Astrocyte (in vitro differentiated cells and primary cell): ENCODE data around the gene PRR30. TPM values are rescaled to one million over a fixed set of nuclear protein-coding genes. Genes with fewer than 3 reads are reported as not detected.

Experiments
- DNase-seq: peaks from one replicate; pipeline ENCODE4 v3.0.0-alpha.2; 2010; ENCODE audit warnings: low read depth
- FAIRE-seq: peaks from 2 replicates; lab custom pipeline; 2011; peaks lifted over from hg19 to GRCh38; lab: Jason Lieb, UNC
- H2AFZ ChIP-seq: 2 replicates; pipeline ENCODE4 v1.6.0; 2012; ENCODE audit warnings: low read depth, low read length, inconsistent platforms
- H3K27ac ChIP-seq: 2 replicates; pipeline ENCODE4 v1.5.1; 2011; ENCODE audit warnings: low read depth, low read length, inconsistent platforms
- H3K27me3 ChIP-seq: 2 replicates; pipeline ENCODE4 v1.6.0; 2011; ENCODE audit warnings: low read length, inconsistent platforms; ENCODE audit not compliant: insufficient read depth
- H3K36me3 ChIP-seq: 2 replicates; pipeline ENCODE4 v1.5.1; 2011; ENCODE audit warnings: low read length, inconsistent platforms; ENCODE audit not compliant: insufficient read depth
- H3K4me1 ChIP-seq: 2 replicates; pipeline ENCODE4 v1.5.1; 2011; ENCODE audit warnings: low read length, inconsistent platforms; ENCODE audit not compliant: insufficient read depth
- H3K4me2 ChIP-seq: 2 replicates; pipeline ENCODE4 v1.6.0; 2012; ENCODE audit warnings: low read length, inconsistent platforms
- H3K4me3 ChIP-seq: 2 replicates; pipeline ENCODE4 v1.5.1; 2011; ENCODE audit warnings: low read depth, mild to moderate bottlenecking, low read length, inconsistent platforms; ENCODE audit not compliant: insufficient read depth
- H3K79me2 ChIP-seq: 2 replicates; pipeline ENCODE4 v1.6.0; 2012; ENCODE audit warnings: mild to moderate bottlenecking, low read length, inconsistent platforms; ENCODE audit not compliant: insufficient read depth
- H3K9ac ChIP-seq: 2 replicates; pipeline ENCODE4 v1.6.0; 2012; ENCODE audit warnings: mild to moderate bottlenecking, low read length, inconsistent platforms
- H3K9me3 ChIP-seq: 2 replicates; pipeline ENCODE4 v1.5.1; 2012; ENCODE audit warnings: low read depth, mild to moderate bottlenecking, low read length, inconsistent platforms; ENCODE audit not compliant: insufficient read depth
- H4K20me1 ChIP-seq: 2 replicates; pipeline ENCODE4 v1.6.0; 2012; ENCODE audit warnings: low read length, inconsistent platforms; ENCODE audit not compliant: insufficient read depth
- H3K27ac Mint-ChIP-seq: one replicate; pipeline ENCODE4 v1.8.0; 2021; ENCODE audit warnings: mild to moderate bottlenecking, mixed read lengths; ENCODE audit not compliant: unreplicated experiment
- H3K27me3 Mint-ChIP-seq: one replicate; pipeline ENCODE4 v1.8.0; 2021; ENCODE audit warnings: low read depth, mixed read lengths; ENCODE audit not compliant: unreplicated experiment
- H3K36me3 Mint-ChIP-seq: one replicate; pipeline ENCODE4 v1.8.0; 2021; ENCODE audit warnings: low read depth, mixed read lengths; ENCODE audit not compliant: unreplicated experiment
- H3K4me1 Mint-ChIP-seq: one replicate; pipeline ENCODE4 v1.8.0; 2021; ENCODE audit warnings: low read depth, mixed read lengths; ENCODE audit not compliant: unreplicated experiment
- H3K4me3 Mint-ChIP-seq: one replicate; pipeline ENCODE4 v1.8.0; 2021; ENCODE audit warnings: mild to moderate bottlenecking, moderate library complexity, mixed read lengths; ENCODE audit not compliant: unreplicated experiment
- H3K9me3 Mint-ChIP-seq: one replicate; pipeline ENCODE4 v1.8.0; 2021; ENCODE audit warnings: mild to moderate bottlenecking, mixed read lengths; ENCODE audit not compliant: unreplicated experiment
- EZH2 ChIP-seq: IDR thresholded peaks from 2 replicates; pipeline ENCODE4 v1.6.1; 2012; ENCODE audit warnings: mild to moderate bottlenecking, low read length, inconsistent platforms; ENCODE audit not compliant: insufficient read depth
- total RNA-seq: library from RNA; stranded (reverse); gene quantifications from 2 replicates; pipeline ENCODE4 v1.2.1, GENCODE V29; 2021
- TF ChIP-seq, protein P1 (sequence below): IDR thresholded peaks from 2 replicates; pipeline ENCODE4 v1.5.1; 2011; ENCODE audit warnings: low read depth, mild to moderate bottlenecking, inconsistent platforms, low read length, moderate library complexity; ENCODE audit not compliant: insufficient read depth

Gene PRR30
- total RNA-seq, 1 donor from 2014 or later: not detected

DNA sequence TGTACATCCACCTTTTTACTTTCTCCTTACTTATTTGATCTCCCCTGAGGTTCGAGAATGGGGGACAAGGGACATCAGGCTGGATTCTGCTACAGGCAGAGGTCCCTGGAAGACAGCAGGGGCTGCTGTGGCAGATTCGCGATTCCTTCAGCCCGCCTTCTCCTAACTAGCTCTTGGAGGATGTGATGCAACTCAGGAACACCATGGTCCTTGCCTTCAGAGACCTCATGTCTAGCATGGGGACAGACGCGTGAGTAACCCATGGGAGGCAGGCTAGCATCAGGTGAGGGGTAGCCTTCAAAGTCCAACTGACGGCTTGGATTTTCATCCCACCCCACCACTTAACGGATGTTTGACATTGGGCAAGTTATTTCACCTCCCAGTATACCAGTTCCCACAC is 8.7 kb upstream of the PRR30 start:
- FAIRE-seq (no peak), DNase-seq (no peak)
- H3K9me3 ChIP-seq: peaks cover 1% of the 10 kb centered on the region
- TF ChIP-seq, protein P1, sequence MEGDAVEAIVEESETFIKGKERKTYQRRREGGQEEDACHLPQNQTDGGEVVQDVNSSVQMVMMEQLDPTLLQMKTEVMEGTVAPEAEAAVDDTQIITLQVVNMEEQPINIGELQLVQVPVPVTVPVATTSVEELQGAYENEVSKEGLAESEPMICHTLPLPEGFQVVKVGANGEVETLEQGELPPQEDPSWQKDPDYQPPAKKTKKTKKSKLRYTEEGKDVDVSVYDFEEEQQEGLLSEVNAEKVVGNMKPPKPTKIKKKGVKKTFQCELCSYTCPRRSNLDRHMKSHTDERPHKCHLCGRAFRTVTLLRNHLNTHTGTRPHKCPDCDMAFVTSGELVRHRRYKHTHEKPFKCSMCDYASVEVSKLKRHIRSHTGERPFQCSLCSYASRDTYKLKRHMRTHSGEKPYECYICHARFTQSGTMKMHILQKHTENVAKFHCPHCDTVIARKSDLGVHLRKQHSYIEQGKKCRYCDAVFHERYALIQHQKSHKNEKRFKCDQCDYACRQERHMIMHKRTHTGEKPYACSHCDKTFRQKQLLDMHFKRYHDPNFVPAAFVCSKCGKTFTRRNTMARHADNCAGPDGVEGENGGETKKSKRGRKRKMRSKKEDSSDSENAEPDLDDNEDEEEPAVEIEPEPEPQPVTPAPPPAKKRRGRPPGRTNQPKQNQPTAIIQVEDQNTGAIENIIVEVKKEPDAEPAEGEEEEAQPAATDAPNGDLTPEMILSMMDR: no peak
- TF ChIP-seq EZH2: no peak
- H4K20me1 ChIP-seq: no peaks in the 10 kb centered on the region
- no peak overlapping the region for H3K4me3 ChIP-seq
- H3K9ac ChIP-seq: no peak overlapping the region
- no peaks in the 10 kb centered on the region for H3K4me1 Mint-ChIP-seq
- H3K27me3 Mint-ChIP-seq: peaks cover 28% of the 10 kb centered on the region
- H3K4me2 ChIP-seq: no peak overlapping the region
- H3K79me2 ChIP-seq: no peaks in the 10 kb centered on the region
- H3K36me3 Mint-ChIP-seq: no peaks in the 10 kb centered on the region
- peaks cover 2% of the 10 kb centered on the region for H3K9me3 Mint-ChIP-seq
- no peaks in the 10 kb centered on the region for H3K4me1 ChIP-seq
- H3K36me3 ChIP-seq: no peaks in the 10 kb centered on the region
- H3K27me3 ChIP-seq: peaks cover 13% of the 10 kb centered on the region
- no peak overlapping the region for H3K27ac Mint-ChIP-seq
- H3K4me3 Mint-ChIP-seq: no peak overlapping the region
- H3K27ac ChIP-seq: no peak overlapping the region
- H2AFZ ChIP-seq: no peak overlapping the region

DNA sequence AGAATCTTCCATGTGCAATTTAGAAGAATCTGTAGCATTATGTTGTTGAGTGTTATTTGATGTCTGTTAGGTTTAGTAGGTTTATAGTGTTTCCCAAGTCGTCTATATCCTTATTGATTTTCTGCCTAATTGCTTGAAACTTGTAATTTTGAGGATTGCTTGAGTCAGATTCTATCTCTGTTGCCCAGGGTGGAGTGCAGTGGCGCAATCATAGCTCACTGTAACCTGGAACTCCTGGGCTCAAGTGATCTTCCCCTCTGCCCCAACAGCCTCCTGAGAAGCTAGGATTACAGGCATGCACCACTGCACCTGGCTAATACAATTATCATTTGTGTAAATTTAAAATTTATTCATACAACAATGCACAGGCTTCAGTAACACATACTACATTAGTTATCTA is 6.5 kb upstream of the PRR30 start:
- Histone ChIP-seq H4K20me1 (no peaks in the 10 kb centered on the region), H3K9ac (no peak overlapping the region), H3K4me3 (no peak overlapping the region), H3K79me2 (no peaks in the 10 kb centered on the region), H3K27me3 (peaks cover 13% of the 10 kb centered on the region), H3K4me2 (no peak overlapping the region), H3K9me3 (peaks cover 4% of the 10 kb centered on the region), H3K36me3 (no peaks in the 10 kb centered on the region), H3K27ac (no peak overlapping the region), H2AFZ (no peak overlapping the region), H3K4me1 (no peaks in the 10 kb centered on the region)
- Mint-ChIP-seq H3K4me3 (no peak overlapping the region), H3K36me3 (no peaks in the 10 kb centered on the region), H3K27ac (no peak overlapping the region), H3K27me3 (peaks cover 28% of the 10 kb centered on the region), H3K4me1 (no peaks in the 10 kb centered on the region), H3K9me3 (peaks cover 2% of the 10 kb centered on the region)
- FAIRE-seq (no peak), DNase-seq (no peak)
- TF ChIP-seq, protein P1: no peak
- no peak for TF ChIP-seq EZH2

DNA sequence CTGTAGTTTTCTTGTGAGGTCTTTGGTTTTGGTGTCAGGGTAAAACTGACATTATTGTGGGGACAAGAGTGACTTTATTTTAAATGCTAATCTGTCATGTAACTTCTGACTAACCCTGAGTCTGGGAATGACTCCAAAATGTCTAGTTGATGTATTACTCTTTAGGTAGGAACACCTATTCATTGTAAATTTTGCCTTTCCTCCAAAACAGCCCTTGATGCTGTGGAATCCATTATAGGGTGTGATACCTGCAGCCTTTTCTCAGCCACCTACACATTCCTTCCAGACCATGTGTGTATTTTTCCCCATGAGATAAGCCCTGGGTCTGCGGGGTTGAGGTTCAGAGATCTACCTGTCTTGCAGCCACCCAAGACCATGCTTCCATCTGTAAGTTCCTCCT is 4.1 kb upstream of the PRR30 start:
- no peak overlapping the region for H3K4me3 Mint-ChIP-seq
- peaks cover 21% of the 10 kb centered on the region for H3K27me3 Mint-ChIP-seq
- H3K27ac Mint-ChIP-seq: no peak overlapping the region
- no peak for TF ChIP-seq EZH2
- TF ChIP-seq, protein P1: no peak
- DNase-seq: no peak
- Histone ChIP-seq H3K9ac (no peak overlapping the region), H3K9me3 (peaks cover 4% of the 10 kb centered on the region), H2AFZ (no peak overlapping the region), H3K79me2 (no peaks in the 10 kb centered on the region), H3K27me3 (peaks cover 13% of the 10 kb centered on the region), H3K36me3 (no peaks in the 10 kb centered on the region), H3K4me3 (no peak overlapping the region), H4K20me1 (no peaks in the 10 kb centered on the region), H3K27ac (no peak overlapping the region), H3K4me1 (no peaks in the 10 kb centered on the region), H3K4me2 (no peak overlapping the region)
- no peaks in the 10 kb centered on the region for H3K4me1 Mint-ChIP-seq
- peaks cover 2% of the 10 kb centered on the region for H3K9me3 Mint-ChIP-seq
- no peak for FAIRE-seq
- no peaks in the 10 kb centered on the region for H3K36me3 Mint-ChIP-seq
